ENCODE results near the gene OXA1L.
"Not testable (repeated sequence)": the region's sequence is repeated elsewhere in the genome, so short reads cannot be mapped to it uniquely, and the experiment has no call there.

The OXA1L gene

DNA sequence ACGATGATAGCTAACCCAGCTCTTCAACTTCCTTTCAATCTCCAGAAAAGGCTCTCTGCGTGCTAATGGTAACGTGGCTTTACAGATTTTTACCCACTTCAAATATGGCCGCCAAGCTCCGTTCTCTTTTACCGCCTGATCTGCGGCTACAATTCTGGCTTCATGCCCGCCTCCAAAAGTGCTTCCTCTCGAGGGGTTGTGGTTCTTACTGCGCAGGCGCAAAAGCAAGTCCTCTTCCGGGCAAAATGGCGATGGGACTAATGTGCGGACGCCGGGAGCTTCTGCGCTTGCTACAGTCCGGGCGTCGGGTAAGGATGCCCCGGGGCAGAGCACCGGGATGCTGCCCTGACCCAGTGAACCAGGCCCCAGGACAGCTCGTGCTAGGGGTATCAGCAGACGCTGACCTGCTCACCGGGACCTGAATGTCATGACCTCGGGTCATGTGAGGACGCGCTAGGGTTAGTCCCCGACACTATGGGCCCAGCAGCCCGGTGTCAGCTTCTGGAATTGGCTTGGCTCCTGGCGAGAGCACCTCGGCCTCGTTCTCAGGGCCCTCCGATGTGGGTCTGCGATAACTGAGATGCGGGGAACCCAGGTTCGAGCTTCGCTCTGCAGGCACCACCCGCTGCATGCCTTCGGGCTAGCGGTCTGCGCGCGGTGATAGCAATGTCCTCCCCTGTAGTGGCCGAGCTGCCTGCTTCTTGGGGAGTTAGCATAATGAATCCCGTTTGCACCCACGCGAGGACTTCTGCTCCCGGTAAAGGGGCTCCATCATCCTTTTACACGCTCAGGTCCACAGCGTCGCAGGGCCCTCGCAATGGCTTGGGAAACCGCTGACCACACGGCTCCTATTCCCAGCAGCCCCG lies at the start of gene OXA1L:
TSS of gene OXA1L (plus strand) at position 232 of the 866 bp plus-strand sequence. CDS start at position 246, 14 bp downstream.
- peak; percentile 95 for DNase-seq

GRCh38 chr14:22718091-22718490 lies 48.4 kb upstream of the OXA1L start:
- no peak for DNase-seq

DNA sequence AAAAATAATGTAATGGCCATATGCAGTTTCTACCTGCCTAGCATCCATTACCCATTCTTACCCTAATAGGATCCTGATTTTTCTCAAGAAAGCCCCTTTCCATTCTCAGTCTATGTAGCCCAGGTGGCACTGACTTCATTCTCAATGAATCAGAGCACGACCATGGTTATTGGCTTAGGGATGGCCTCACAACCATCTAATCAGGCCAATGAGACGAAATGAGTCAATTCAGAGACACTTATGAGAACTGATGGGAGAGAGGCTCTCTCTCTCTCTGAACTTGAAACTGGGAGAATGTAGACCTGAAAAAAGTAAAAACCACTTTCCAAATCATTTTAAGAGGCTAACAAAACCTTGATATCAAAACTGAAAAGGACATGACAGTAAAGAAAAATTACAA lies 45.3 kb upstream of the OXA1L start:
- DNase-seq, result no peak

DNA sequence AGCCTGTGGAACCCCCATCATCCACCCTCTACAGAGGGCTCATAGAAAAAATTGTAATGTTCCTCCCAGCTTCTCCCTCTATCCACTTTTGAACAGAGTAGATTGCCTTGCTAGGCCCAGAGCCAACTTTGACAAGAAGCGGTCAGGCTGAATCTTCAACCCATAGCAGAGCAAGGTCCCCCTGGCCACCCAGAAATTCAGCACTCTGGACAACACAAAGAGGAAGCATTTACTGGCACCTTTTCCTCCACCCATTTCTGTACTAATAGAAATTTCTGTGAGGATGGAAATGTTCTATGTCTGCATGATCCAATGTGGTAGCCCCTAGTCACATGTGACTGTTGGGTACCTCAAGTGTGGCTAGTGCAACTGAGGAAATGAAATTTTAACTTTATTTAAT lies 42.7 kb upstream of the OXA1L start:
- DNase-seq, result no peak

GRCh38 chr14:22724847-22725246 lies 41.6 kb upstream of the OXA1L start:
- not testable (repeated sequence) for DNase-seq

DNA sequence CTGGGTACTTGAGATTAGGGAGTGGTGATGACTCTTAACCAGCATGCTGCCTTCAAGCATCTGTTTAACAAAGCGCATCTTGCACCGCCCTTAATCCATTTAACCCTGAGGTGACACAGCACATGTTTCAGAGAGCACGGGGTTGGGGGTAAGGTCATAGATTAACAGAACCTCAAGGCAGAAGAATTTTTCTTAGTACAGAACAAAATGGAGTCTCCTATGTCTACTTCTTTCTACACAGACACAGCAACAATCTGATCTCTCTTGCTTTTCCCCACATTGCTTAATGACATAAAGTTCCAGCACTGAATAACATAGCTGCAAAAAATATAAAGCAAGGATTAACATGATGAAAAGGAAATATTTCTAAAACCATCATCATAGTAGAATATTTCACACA lies 41.1 kb upstream of the OXA1L start:
- DNase-seq, result not testable (repeated sequence)

DNA sequence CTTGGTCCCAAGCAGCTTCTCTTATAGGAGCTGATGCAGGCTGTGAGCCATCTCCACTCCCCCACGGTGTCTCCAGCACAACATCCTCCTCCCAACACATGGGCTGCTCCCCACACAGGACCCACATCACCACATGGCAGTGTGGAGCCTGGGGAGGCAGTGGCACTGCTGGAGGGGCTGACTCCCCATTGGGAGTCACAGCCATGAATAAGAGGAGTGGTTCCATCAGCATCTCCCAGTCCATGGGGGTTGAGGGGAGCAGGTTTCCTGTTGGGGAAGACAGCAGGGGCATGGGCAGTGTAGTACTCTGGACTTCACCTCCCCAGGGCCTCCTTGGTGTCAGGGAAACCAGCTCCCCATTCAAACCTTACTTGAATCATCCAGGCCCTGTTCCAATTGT lies 40.5 kb upstream of the OXA1L start:
- DNase-seq, result no peak

DNA sequence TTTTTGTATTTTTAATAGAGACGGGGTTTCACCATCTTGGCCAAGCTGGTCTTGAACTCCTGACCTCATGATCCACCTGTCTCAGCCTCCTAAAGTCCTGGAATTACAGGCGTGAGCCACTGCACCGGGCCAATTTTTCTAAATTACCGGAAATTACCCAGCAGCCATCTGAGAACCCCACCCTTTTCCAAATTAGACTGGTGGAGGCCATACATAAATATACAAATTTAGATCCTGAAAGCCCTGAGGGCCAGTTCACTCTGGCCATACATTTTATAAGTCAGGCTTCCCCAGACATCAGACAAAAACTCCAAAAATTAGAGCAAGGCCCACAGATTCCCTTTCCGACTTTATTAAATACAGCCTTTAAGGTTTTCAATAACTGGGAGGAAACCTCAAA lies 34.4 kb upstream of the OXA1L start:
- not testable (repeated sequence) for DNase-seq

GRCh38 chr14:22733829-22734228 lies 32.7 kb upstream of the OXA1L start:
- DNase-seq, result no peak

DNA sequence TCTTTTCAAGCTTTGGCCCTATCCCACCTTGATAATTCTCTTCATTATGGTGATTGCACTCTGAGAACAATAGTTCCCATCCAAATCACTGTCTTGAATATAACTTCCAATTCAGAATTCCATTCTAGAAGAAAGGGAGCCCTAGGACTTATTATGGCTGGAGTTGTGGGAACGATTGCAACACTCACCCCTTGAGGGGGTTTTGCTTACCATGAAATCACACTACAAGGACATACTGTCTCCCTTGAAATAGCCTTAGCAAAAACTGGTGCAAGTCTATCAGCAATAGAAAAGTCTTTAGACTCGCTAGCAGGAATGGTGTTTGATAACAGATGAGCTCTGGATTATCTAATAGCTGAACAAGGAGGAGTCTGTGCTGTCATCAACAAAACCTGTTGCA lies 31.4 kb upstream of the OXA1L start:
- DNase-seq, result no peak

- DNase-seq, result not testable (repeated sequence)
Observed at GRCh38 chr14:22736384-22736783, 30.1 kb upstream of the OXA1L start.

DNA sequence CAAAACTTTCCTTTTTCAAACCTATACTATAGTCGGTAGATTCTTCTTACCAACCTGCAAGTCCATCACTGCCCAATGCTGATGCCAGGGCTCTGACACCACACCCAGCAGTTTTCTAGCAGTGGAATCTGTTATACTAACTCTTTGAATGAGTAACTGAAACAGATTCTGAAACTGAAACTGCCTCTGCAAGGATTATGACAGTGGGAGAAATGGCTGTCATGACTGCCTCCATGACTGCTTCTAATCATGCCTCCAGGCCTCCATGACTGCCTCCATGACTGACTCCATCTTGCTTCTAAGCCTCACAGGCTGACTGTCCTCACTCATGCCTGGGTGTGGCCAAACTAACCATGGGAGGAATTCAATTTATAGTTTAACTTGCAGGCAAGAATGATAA lies 29.4 kb upstream of the OXA1L start:
- DNase-seq, result no peak

DNA sequence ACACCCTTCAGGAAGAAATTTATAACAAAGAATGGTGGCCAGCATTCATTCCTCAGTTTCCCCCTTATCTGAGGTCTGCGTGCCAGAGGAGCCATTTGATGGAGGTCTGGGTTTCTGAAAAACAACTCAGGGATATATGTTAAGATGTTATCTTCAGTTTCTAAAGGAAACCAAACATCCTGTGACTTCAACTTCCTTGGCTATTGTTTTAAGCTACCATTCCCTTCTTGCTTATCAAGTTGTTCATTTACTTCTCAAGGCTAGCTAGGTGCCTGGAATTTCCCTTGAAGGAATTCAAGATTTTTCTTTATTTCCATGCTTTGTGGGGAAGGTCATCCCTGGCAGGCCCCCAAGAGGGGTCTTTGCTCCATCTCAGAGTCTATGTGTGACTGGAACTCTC lies 27.1 kb upstream of the OXA1L start:
- DNase-seq, result no peak

DNA sequence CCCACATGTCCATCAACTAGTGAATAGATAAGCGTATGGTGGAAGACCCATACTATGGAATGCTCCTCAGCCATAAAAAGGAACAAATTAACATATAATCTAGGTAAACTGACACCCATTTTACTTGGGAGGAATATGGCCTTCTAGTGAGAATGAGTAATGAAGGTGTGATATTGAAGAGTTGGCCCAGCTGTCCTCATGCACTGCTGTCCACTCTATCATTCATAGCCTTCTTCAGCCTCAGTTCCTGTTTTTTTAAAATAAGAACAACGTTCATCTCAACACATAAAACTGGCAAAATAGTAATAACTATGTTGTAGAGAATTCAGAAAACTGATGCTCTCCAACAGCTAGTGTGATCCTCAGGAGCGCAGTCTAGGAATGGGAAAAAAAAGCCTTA lies 26.5 kb upstream of the OXA1L start:
- no peak for DNase-seq

DNA sequence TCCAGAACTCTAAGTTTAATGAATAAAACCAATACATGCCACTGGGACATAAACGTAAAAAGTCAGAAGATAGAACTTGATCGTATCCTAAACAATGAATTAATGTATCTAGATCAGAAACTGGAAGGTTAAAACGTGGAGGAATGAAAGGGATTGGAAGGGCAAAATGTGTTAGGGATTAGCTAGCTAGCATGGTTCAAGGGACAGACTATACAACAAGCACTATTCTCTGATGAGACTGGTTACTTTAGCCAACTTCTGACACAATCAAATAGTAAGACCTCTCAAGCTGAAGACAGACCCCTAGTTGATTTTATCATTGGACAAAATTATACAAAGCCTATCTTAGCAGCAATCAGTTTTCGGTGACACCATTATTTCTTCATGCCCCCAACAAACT lies 18.7 kb upstream of the OXA1L start:
- DNase-seq, result no peak

DNA sequence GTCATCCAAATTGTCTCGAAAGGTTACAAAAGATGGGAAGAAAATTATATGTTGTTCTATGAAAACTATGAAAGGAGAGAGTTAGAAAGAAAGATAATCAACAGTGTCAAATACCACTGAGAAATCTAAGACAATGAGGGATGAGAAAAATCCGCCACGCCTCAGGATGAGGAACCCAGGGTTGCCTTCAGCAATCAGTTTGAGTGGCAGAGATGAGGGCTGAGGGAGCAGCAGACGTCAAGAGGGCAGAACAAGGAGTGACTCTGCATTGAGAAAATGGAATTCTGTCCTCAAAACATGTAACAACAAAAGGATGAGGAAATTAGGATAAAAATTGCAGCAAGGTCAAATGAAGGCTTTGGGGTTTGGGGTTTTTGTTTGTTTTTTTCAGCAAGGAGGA lies 18.3 kb upstream of the OXA1L start:
- no peak for DNase-seq

DNA sequence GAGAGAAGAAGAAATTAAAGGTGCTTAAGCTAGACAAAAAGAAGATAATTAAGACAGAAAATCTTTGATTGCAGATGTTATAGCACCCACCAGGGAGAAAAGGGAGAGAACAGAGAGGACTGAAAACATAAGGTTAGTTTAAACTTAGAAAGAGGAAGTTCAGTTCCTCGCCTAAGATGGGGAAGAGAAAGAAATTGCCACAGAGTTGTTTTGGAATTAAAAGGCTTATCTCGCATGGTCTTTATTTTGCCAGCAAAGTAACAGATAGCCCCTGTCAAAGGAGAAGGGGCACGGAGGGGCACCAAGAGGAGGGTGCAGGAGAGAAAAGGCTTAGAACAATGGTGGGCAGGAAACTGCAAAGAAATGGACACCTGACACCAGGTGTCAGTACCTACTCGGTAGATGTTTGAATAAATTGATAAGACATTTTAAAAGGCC lies 17.8 kb upstream of the OXA1L start:
- DNase-seq, result no peak

DNA sequence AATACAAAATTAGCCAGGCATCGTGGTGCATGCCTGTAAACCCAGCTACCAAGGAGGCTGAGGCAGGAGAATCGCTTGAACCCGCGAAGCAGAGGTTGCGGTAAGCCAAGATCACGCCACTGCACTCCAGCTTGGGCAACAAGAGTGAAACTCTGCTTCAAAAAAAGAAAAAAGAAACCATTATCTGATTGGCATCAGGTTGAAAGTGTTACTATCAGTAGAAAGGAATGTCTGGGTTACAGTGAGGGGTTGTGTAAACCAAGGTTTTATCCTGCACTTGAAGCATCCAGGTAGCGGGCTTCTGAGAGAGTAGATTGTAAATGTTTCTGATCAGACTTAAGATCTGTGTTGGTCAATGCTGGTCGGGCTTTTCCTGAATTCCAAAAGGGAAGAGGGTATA lies 14.1 kb upstream of the OXA1L start:
- no peak for DNase-seq

DNA sequence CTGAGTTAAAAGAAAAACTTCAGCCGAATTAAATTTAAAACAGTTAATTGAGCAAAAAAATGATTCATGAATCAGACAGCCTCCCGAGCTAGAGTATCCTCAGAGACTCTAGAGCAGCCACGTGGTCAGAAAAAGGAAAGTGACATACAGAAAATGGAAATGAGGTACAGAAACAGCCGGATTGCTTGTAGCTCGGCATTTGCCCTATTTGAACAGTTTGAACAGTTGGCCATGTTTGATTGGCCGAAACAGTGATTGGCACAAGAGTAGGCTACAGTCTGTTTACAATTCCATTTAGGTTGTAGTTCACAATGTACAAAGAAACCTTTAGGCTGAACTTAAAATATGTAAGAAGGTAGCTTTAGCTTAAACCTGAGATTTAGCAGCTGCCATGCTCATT lies 12.9 kb upstream of the OXA1L start:
- no peak for DNase-seq

DNA sequence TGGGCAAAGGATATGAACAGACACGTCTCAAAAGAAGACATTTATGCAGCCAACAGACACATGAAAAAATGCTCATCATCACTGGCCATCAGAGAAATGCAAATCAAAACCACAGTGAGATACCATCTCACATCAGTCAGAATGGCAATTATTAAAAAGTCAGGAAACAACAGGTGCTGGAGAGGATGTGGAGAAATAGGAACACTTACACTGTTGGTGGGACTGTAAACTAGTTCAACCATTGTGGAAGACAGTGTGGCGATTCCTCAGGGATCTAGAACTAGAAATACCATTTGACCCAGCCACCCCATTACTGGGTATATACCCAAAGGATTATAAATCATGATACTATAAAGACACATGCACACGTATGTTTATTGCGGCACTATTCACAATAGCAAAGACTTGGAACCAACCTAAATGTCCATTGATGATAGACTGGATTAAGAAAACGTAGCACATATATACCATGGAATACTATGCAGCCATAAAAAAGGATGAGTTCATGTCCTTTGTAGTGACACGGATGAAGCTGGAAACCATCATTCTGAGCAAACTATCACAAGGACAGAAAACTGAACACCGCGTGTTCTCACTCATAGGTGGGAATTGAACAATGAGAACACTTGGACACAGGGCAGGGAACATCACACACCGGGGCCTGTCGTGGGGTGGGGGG lies 8.4 kb upstream of the OXA1L start:
- DNase-seq, result not testable (repeated sequence)

GRCh38 chr14:22761734-22762133 lies 4.8 kb upstream of the OXA1L start:
- DNase-seq, result no peak

DNA sequence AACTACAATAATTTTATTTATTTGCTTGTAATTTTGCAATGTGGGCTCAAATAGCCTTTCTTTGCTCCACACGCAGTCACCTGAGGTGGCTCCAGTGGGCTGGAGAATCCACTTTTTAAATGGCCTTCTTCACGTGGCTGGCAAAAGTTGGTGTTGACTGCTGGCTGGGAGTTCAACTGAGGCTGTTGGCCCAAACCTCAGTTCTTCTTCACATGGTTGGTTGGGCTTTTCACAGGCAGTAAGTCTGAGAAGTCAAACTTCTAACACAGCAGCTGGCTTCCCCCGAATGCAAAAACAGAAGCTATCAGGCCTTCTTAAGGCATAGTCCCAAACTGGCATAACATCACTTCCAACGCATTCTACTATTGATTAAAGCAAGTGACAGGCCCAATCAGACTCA lies 2.1 kb upstream of the OXA1L start:
- no peak for DNase-seq

DNA sequence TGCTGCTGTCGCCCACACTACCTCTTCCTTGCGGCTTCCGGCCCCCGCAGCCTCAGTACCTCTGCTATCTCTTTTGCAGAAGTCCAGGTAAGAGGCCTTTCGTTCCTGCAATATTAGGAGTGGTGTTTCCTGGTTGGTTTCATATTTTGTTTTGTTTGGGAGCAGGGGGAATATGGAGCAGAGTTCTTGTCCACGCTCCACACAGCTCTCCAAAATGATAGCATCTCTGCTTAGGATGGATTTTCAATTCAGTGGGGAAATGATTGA lies 768 bp downstream of the OXA1L start:
- DNase-seq, result no peak

DNA sequence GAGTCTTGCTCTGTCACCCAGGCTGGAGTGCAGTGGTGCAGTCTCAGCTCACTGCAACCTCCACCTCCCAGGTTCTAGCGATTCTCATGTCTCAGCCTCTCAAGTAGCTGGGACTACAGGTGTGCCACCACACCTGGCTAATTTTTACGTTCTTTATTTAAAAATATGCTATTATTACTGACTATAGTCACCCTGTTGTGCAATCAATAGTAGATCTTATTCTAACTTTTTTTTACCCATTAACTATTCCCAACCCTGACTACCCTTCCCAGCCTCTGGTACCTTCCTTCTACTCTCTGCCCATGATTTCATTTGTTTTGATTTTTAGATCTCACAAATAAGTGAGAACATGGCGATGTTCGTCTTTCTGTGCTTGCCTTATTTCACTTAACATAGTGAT lies 2.5 kb downstream of the OXA1L start:
- DNase-seq, result no peak

GRCh38 chr14:22769369-22769768 lies 2.9 kb downstream of the OXA1L start:
- no peak for DNase-seq

All from kidney glomerular epithelial cell (primary cell).